Panc1 (cell line): ENCODE measurements around the gene CAMTA2. TPM values are rescaled to one million over a fixed set of nuclear protein-coding genes. Genes with fewer than 3 reads are reported as not detected.

Experiments used
- ATAC-seq: fragments of 200-7000 bp; cut with Tn5 transposase; 2 replicates; pipeline ENCODE4 v1.9.1; 2020; ENCODE audit warnings: mild to moderate bottlenecking, moderate library complexity
- BruUV-seq: library from RNA; stranded (reverse); fragments of 400-500 nt; replicated peaks from 2 replicates; lab custom pipeline; 2021; lab: Mats Ljungman, UMichigan
- CTCF ChIA-PET: fragments of 300-600 bp; sonication (Branson Sonifier 250); formaldehyde crosslinking; loops from one replicate; lab custom pipeline; 2022; ENCODE audit warnings: antibody characterized with exemption; lab: Charles Lee
- POLR2A ChIA-PET: fragments of 300-600 bp; sonication (Branson Sonifier 250); formaldehyde crosslinking; loops from one replicate; lab custom pipeline; 2022; ENCODE audit warnings: antibody characterized with exemption; lab: Charles Lee
- DNase-seq: peaks from one replicate; pipeline ENCODE4 v3.0.0-alpha.2; 2010; ENCODE audit warnings: low read depth, low spot score
- H3K27ac ChIP-seq: 2 replicates; pipeline ENCODE4 v1.5.1; 2011; ENCODE audit warnings: mild to moderate bottlenecking, low read length, inconsistent platforms
- H3K27me3 ChIP-seq: fragments of 200-500 bp; sonication (Bioruptor generic); 2 replicates; pipeline ENCODE4 v1.6.0; 2014; ENCODE audit warnings: low read length, inconsistent platforms; ENCODE audit not compliant: control insufficient read depth, insufficient read depth
- H3K36me3 ChIP-seq: fragments of 200-500 bp; sonication (Bioruptor generic); 2 replicates; pipeline ENCODE4 v1.5.1; 2014; ENCODE audit warnings: inconsistent platforms, mild to moderate bottlenecking, low read length, moderate library complexity; ENCODE audit not compliant: control insufficient read depth, insufficient read depth
- H3K4me1 ChIP-seq: 2 replicates; pipeline ENCODE4 v1.5.1; 2011; ENCODE audit warnings: inconsistent platforms, mild to moderate bottlenecking, low read length, moderate library complexity; ENCODE audit not compliant: control insufficient read depth, insufficient read depth
- H3K4me3 ChIP-seq, 2 experiments: 2 replicates each; pipeline ENCODE4 v1.5.1; 2011 to 2012; ENCODE audit warnings: low read depth in 2 of 2, low read length in 2 of 2, mild to moderate bottlenecking in 2 of 2, inconsistent platforms in 1 of 2, moderate library complexity in 1 of 2
- H3K9me3 ChIP-seq: fragments of 200-500 bp; sonication (Bioruptor generic); 2 replicates; pipeline ENCODE4 v1.5.1; 2014; ENCODE audit warnings: low read depth, mild to moderate bottlenecking, inconsistent platforms, low read length, moderate library complexity; ENCODE audit not compliant: control insufficient read depth, insufficient read depth
- POLR2AphosphoS5 ChIP-seq: IDR thresholded peaks from 2 replicates; pipeline ENCODE4 v1.6.1; 2012; ENCODE audit warnings: mild to moderate bottlenecking, low read depth, low read length, moderate library complexity
- SIN3A ChIP-seq: IDR thresholded peaks from 2 replicates; pipeline ENCODE4 v1.6.1; 2012; ENCODE audit warnings: low read depth, mild to moderate bottlenecking, low read length, moderate library complexity, borderline replicate concordance; ENCODE audit not compliant: insufficient read depth
- TCF7L2 ChIP-seq: IDR thresholded peaks from 2 replicates; pipeline ENCODE4 v1.6.1; 2011; ENCODE audit warnings: mild to moderate bottlenecking, low read depth, low read length, inconsistent platforms
- in situ Hi-C: cut with HindIII; loops from 2 replicates; pipeline ENCODE4 v1.10.0; 2016; ENCODE audit warnings: low sequenced_read_pairs, low pct_unique_long_range_greater_than_20kb
- intact Hi-C: fragments of 100-400 bp; cut with micrococcal nuclease; formaldehyde crosslinking; loops from one replicate; pipeline ENCODE4 v1.10.0; 2022; ENCODE audit not compliant: unreplicated experiment
- total RNA-seq: library from RNA; stranded (reverse); gene quantifications from one replicate; pipeline ENCODE4 v1.2.1, GENCODE V29; 2021; ENCODE audit not compliant: unreplicated experiment
- TF ChIP-seq, protein P1 (sequence below), 2 experiments: IDR thresholded peaks; 2 replicates each; pipeline ENCODE4 v1.6.1; 2011 to 2012; ENCODE audit warnings: low read depth in 2 of 2, control low read depth in 1 of 2, low read length in 1 of 2, mild to moderate bottlenecking in 1 of 2, moderate library complexity in 1 of 2; ENCODE audit not compliant: insufficient read depth in 1 of 2
- TF ChIP-seq, protein P2 (sequence below): fragments of 450-650 bp; IDR thresholded peaks from 2 replicates; pipeline ENCODE4 v1.5.1; 2017; ENCODE audit warnings: mild to moderate bottlenecking

The CAMTA2 gene
- total RNA-seq, 1 experiment from 2014 or later: 22.7 TPM

DNA sequence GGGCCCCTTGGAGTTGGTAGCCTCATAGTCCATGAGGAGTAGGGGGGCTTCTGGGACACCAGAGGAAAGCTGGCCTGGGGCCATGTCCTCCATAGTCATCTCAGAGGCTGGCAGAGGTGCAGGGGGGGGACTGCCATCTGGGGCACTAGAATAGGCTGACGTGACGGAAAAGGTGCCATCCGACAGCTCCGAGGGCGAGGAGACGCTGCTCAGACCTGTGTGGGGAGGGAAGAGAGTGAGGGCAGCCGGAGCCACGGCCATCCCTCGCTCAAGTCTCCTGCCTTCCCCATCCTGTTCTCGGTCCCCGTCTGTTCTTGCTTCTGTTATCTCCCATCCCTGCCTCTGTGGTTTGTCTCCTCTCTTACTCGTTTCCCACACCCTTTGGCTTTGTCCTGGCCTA is 15.2 kb downstream of the CAMTA2 start:
- POLR2A ChIA-PET: interaction anchor here (0.7 kb wide), 1 partner anchor 201 kb away, joined by 3 read pairs; no protein-coding TSS in a partner anchor
- Histone ChIP-seq H3K27me3 (no peaks in the 10 kb centered on the region), H3K27ac (no peak overlapping the region), H3K9me3 (no peaks in the 10 kb centered on the region), H3K36me3 (no peaks in the 10 kb centered on the region), H3K4me3 (no peak overlapping the region), H3K4me1 (peaks cover 11% of the 10 kb centered on the region)
- in situ Hi-C loops (no loop called here), intact Hi-C loops (no loop called here)
- TF ChIP-seq, protein P1, sequence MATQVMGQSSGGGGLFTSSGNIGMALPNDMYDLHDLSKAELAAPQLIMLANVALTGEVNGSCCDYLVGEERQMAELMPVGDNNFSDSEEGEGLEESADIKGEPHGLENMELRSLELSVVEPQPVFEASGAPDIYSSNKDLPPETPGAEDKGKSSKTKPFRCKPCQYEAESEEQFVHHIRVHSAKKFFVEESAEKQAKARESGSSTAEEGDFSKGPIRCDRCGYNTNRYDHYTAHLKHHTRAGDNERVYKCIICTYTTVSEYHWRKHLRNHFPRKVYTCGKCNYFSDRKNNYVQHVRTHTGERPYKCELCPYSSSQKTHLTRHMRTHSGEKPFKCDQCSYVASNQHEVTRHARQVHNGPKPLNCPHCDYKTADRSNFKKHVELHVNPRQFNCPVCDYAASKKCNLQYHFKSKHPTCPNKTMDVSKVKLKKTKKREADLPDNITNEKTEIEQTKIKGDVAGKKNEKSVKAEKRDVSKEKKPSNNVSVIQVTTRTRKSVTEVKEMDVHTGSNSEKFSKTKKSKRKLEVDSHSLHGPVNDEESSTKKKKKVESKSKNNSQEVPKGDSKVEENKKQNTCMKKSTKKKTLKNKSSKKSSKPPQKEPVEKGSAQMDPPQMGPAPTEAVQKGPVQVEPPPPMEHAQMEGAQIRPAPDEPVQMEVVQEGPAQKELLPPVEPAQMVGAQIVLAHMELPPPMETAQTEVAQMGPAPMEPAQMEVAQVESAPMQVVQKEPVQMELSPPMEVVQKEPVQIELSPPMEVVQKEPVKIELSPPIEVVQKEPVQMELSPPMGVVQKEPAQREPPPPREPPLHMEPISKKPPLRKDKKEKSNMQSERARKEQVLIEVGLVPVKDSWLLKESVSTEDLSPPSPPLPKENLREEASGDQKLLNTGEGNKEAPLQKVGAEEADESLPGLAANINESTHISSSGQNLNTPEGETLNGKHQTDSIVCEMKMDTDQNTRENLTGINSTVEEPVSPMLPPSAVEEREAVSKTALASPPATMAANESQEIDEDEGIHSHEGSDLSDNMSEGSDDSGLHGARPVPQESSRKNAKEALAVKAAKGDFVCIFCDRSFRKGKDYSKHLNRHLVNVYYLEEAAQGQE (IDR thresholded peaks at IDR 0.05; ENCODE audit: insufficient read depth in 1 of 2, low read depth in 2 of 2, low read length in 1 of 2): no peak
- no peak for TF ChIP-seq POLR2AphosphoS5
- TF ChIP-seq TCF7L2: no peak
- TF ChIP-seq, protein P2, sequence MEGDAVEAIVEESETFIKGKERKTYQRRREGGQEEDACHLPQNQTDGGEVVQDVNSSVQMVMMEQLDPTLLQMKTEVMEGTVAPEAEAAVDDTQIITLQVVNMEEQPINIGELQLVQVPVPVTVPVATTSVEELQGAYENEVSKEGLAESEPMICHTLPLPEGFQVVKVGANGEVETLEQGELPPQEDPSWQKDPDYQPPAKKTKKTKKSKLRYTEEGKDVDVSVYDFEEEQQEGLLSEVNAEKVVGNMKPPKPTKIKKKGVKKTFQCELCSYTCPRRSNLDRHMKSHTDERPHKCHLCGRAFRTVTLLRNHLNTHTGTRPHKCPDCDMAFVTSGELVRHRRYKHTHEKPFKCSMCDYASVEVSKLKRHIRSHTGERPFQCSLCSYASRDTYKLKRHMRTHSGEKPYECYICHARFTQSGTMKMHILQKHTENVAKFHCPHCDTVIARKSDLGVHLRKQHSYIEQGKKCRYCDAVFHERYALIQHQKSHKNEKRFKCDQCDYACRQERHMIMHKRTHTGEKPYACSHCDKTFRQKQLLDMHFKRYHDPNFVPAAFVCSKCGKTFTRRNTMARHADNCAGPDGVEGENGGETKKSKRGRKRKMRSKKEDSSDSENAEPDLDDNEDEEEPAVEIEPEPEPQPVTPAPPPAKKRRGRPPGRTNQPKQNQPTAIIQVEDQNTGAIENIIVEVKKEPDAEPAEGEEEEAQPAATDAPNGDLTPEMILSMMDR: no peak
- TF ChIP-seq SIN3A: no peak
- ATAC-seq: no peak
- CTCF ChIA-PET: no interaction called here
- no peak for DNase-seq
- no TSS peak for BruUV-seq

DNA sequence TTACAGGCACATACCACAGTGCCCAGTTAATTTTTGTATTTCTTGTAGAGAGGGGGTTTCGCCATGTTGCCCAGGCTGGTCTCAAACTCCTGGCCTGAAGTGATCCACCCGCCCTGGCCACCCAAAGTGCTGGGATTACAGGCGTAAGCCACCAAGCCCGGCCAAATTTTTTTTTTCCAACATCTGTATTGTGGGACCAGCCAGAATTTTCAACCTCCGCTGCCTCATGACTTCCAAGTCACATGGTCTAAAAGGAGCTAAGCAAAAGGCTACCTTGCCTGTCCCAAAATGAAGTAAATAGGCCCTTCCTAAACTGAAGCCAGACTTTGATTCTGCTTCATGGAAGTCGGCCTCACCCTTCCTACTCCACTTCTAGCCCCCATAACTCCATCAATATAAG is 15.6 kb downstream of the CAMTA2 start:
- intact Hi-C loops: no loop called here
- CTCF ChIA-PET: no interaction called here
- BruUV-seq: no TSS peak

More for the DNA sequence above, 15.6 kb downstream of the CAMTA2 start:
- Histone ChIP-seq H3K27me3 (no peaks in the 10 kb centered on the region), H3K4me1 (peaks cover 11% of the 10 kb centered on the region), H3K27ac (no peak overlapping the region), H3K4me3 (no peak overlapping the region), H3K36me3 (no peaks in the 10 kb centered on the region), H3K9me3 (no peaks in the 10 kb centered on the region)
- ATAC-seq (no peak), DNase-seq (no peak)
- in situ Hi-C loops: no loop called here
- no peak for TF ChIP-seq TCF7L2
- TF ChIP-seq POLR2AphosphoS5: no peak
- TF ChIP-seq, protein P1 (IDR thresholded peaks at IDR 0.05; ENCODE audit: insufficient read depth in 1 of 2, low read depth in 2 of 2, low read length in 1 of 2): no peak
- TF ChIP-seq SIN3A: no peak
- TF ChIP-seq, protein P2: no peak
- POLR2A ChIA-PET: interaction anchor here (0.7 kb wide), 1 partner anchor 200 kb away, joined by 3 read pairs; no protein-coding TSS in a partner anchor
